HG03575 (cell line): ENCODE results near the gene ASCL1.

Experiments used
- ATAC-seq: cut with Tn5 transposase; IDR thresholded peaks from one replicate; pipeline ENCODE4 v1.9.1; 2021; ENCODE audit not compliant: unreplicated experiment, insufficient number of reproducible peaks, low FRiP score; ENCODE audit errors: extremely low read depth

Gene ASCL1

GRCh38 chr12:102966200-102966863 is 8.9 kb downstream of the ASCL1 start:
- ATAC-seq = no peak

GRCh38 chr12:102970780-102971179 is 13.3 kb downstream of the ASCL1 start:
- no peak for ATAC-seq

GRCh38 chr12:102971227-102971626 is 13.8 kb downstream of the ASCL1 start:
- no peak for ATAC-seq

GRCh38 chr12:102973583-102973982 is 16.1 kb downstream of the ASCL1 start:
- no peak for ATAC-seq

GRCh38 chr12:102976609-102977280 is 19.3 kb downstream of the ASCL1 start:
- ATAC-seq = no peak

- no peak for ATAC-seq
These were observed 20.7 kb downstream of the ASCL1 start for GRCh38 chr12:102977945-102978706.

GRCh38 chr12:102980350-102980749 is 22.9 kb downstream of the ASCL1 start:
- ATAC-seq = no peak

- no peak for ATAC-seq
These were observed 32.9 kb downstream of the ASCL1 start for GRCh38 chr12:102990419-102990818.

- no peak for ATAC-seq
These were observed 34.8 kb downstream of the ASCL1 start for GRCh38 chr12:102992297-102992696.

GRCh38 chr12:102992720-102993119 is 35.2 kb downstream of the ASCL1 start:
- no peak for ATAC-seq

- ATAC-seq = no peak
These were observed 36.1 kb downstream of the ASCL1 start for GRCh38 chr12:102993537-102993936.

GRCh38 chr12:102995372-102995771 is 37.9 kb downstream of the ASCL1 start:
- ATAC-seq = no peak
